Pancreas (tissue), 10 donors: ENCODE data around the gene IL31RA. TPM values are rescaled to one million over a fixed set of nuclear protein-coding genes. Genes with fewer than 3 reads are reported as not detected.

ENCODE experiments used
- ATAC-seq, 4 donors: fragments of 200-7000 bp; cut with Tn5 transposase; one replicate each; pipeline versions ENCODE4 v1.8.0 to v1.9.1; 2020; ENCODE audit warnings: mild to moderate bottlenecking in 4 of 4, moderate library complexity in 4 of 4
- DNase-seq, 6 donors: peaks; one replicate each; pipeline ENCODE4 v3.0.0-alpha.2; 2020
- FAIRE-seq: peaks from 2 replicates; lab custom pipeline; 2012; peaks lifted over from hg19 to GRCh38; lab: Jason Lieb, UNC
- H3K27ac ChIP-seq, 4 donors: fragments of 200-600 bp; sonication (generic); 1 replicate in 3 of 4; 2 replicates in 1 of 4; pipeline versions ENCODE4 v1.5.0 to v1.8.0; 2020
- H3K27me3 ChIP-seq, 4 donors: fragments of 200-600 bp; one replicate each; pipeline ENCODE4 v1.8.0; 2021
- H3K36me3 ChIP-seq, 3 donors: fragments of 200-600 bp; sonication (generic) in 1 of 3; one replicate each; pipeline versions ENCODE4 v1.5.0 to v1.8.0; 2020 to 2021
- H3K4me1 ChIP-seq, 3 donors: fragments of 200-600 bp; one replicate each; pipeline ENCODE4 v1.8.0; 2021
- H3K4me3 ChIP-seq, 4 donors: fragments of 200-600 bp; sonication (generic) in 2 of 4; one replicate each; pipeline versions ENCODE4 v1.5.0 to v1.8.0; 2020 to 2021
- H3K9me3 ChIP-seq, 4 donors: fragments of 200-600 bp; one replicate each; pipeline ENCODE4 v1.8.0; 2021
- CTCF ChIP-seq, 4 donors: fragments of 200-600 bp; sonication (generic) in 3 of 4; IDR thresholded peaks; one replicate each; pipeline versions ENCODE4 v1.5.0 to v1.8.0; 2021; ENCODE audit warnings: antibody characterized with exemption in 4 of 4
- WGBS, 2 donors: extraction: QIAGEN DNeasy Blood & Tissue Kit; methylation state at CpG; one replicate each; pipeline ENCODE4 v1.1.7; 2013; 5-methylcytosine and 5-hydroxymethylcytosine counted together
- intact Hi-C, 3 donors: fragments of 100-400 bp; cut with DNase I; formaldehyde crosslinking; loops; one replicate each; pipeline versions ENCODE4 v1.11.1 to v1.14.2; 2022
- polyA plus RNA-seq, 2 donors: library from polyadenylated mRNA; stranded (reverse); fragments of 200-250 nt; gene quantifications; one replicate each; pipeline ENCODE4 v1.2.3, GENCODE V29; 2013
- total RNA-seq, 6 donors: library from RNA; stranded (reverse); fragmentation: NEBNext Ultra II Directional in 4 of 6; extraction: Animal tissue kit (Norgen Biotek cat#: 25700) in 4 of 6; gene quantifications; one replicate each; pipeline versions ENCODE4 v1.2.1 to v1.2.4, GENCODE V29; 2021 to 2023
- donor health status: healthy with polysubstance abuse.
- donor health status: DM: no; HTN: no; CAD: no; lungs with moderate emphysema.
- donor health status: DM: no; HTN: no; CAD: no.
- donor health status: control.
- donor health status: control.
- donor health status: Bipolar disorder and iron deficiency.
- donor health status: DM: yes; HTN: yes; CAD: no.
- donor health status: DM: no; HTN: no; CAD: no.
- donor health status: DM: no; HTN: no; CAD: no.
- donor health status: DM: yes; HTN: yes; CAD: no.

The IL31RA gene
- total and polyA plus RNA-seq, 8 donors: 0.07 to 0.44 (median 0.24) TPM

DNA sequence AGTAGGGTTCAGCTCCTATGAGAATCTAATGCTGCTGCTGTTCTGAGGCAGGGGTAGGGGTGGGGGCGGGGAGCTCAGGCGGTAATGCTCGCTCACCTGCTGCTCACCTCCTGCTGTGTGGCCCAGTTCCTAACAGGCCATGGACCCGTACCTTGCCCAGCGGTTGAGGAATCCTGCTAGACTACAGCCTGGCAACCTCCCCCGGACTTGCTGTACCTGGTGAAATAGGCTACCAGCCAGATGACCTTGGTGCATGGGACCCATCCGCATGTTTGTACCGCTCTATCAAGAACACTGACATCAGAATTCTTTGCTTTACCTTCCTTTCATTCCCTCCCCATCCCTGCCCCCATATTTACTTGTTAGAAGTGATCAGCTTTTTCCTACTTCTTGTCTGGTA lies 15.3 kb downstream of the IL31RA start:
- Histone ChIP-seq H3K36me3 (no peaks in the 10 kb centered on the region), H3K4me3 (no peak overlapping the region), H3K4me1 (no peaks in the 10 kb centered on the region), H3K9me3 (no peaks in the 10 kb centered on the region), H3K27me3 (no peaks in the 10 kb centered on the region), H3K27ac (no peak overlapping the region)
- no peak for FAIRE-seq
- intact Hi-C loops: no loop called here
- 40 to 48% methylated on average over 8 of the region's 8 CpGs for WGBS, 2 donors
- no peak for TF ChIP-seq CTCF (IDR thresholded peaks at IDR 0.05)
- DNase-seq: peak in 5 of 6 donors; percentile 26 to 44 (median 40)
- peak; percentile 27 to 90 (median 66) for ATAC-seq

- intact Hi-C loops: no loop called here
- no peaks in the 10 kb centered on the region for H3K4me1 ChIP-seq
- H3K27me3 ChIP-seq: no peaks in the 10 kb centered on the region
- WGBS, 2 donors: 49 to 78% methylated on average over 4 to 5 of the region's 5 CpGs
- no peak overlapping the region for H3K4me3 ChIP-seq
- ATAC-seq (no peak), FAIRE-seq (no peak), DNase-seq (no peak)
- TF ChIP-seq CTCF (IDR thresholded peaks at IDR 0.05): no peak
- no peak overlapping the region for H3K27ac ChIP-seq
- no peaks in the 10 kb centered on the region for H3K9me3 ChIP-seq
- no peaks in the 10 kb centered on the region for H3K36me3 ChIP-seq
These were observed 15.8 kb downstream of the IL31RA start for GRCh38 chr5:55866934-55867333.

DNA sequence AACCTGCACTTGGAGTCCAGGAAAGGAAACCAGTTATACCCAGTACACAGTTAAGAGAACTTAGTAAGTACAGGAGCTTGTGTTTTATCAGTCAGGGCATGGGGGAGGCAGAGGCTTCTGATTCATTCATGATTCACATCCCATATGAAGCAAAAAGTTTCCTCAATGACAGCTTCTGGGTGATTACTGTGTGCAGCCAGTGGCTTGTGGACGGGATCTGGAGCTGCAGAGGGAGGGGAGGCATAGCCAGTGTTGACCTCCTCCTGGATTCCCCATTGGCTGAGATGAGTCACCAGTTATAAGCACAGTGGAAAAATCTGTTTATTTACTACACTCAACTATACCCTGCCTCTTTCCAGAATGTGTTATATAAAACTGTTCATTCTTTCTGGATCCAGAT lies 17.7 kb downstream of the IL31RA start:
- peak in 1 of 6 donors; percentile 25 for DNase-seq
- WGBS, 2 donors: 36 to 53% methylated on average over 1 of the region's 1 CpG

DNA sequence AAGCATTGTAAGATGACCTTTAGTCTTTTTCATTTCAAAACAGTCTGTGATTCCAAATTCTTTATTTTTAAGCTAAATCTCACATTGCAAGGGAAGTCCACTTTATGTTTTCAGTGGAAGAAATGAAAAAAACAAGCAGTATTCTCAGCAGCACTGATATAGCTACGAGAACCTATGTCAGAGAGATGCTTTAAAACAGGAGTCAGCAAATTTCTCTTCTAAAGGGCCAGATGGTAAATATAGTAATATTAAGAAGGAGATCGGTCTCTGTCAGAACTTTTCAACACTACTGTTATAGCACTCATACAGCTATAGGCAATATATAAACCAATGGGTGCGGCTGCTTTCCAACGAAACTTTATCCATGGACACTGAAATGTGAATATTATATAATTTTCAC lies 18.7 kb downstream of the IL31RA start:
- WGBS, 2 donors: 91 to 93% methylated on average over 4 of the region's 4 CpGs
- no peaks in the 10 kb centered on the region for H3K4me1 ChIP-seq
- ATAC-seq: no peak
- intact Hi-C loops: no loop called here
- H3K4me3 ChIP-seq: no peak overlapping the region
- H3K27me3 ChIP-seq: no peaks in the 10 kb centered on the region
- no peaks in the 10 kb centered on the region for H3K36me3 ChIP-seq
- H3K27ac ChIP-seq: no peak overlapping the region
- TF ChIP-seq CTCF (IDR thresholded peaks at IDR 0.05): no peak
- FAIRE-seq: no peak
- DNase-seq: no peak
- no peaks in the 10 kb centered on the region for H3K9me3 ChIP-seq

More for the DNA sequence above, 17.7 kb downstream of the IL31RA start:
- FAIRE-seq (no peak), ATAC-seq (peak in 3 of 4 donors; percentile 53 to 83 (median 80))
- Histone ChIP-seq H3K9me3 (no peaks in the 10 kb centered on the region), H3K36me3 (no peaks in the 10 kb centered on the region), H3K4me1 (no peaks in the 10 kb centered on the region), H3K27ac (no peak overlapping the region), H3K4me3 (no peak overlapping the region), H3K27me3 (no peaks in the 10 kb centered on the region)
- TF ChIP-seq CTCF (IDR thresholded peaks at IDR 0.05): no peak
- intact Hi-C loops: no loop called here

GRCh38 chr5:55873234-55873633 lies 22.1 kb downstream of the IL31RA start:
- FAIRE-seq: no peak
- Histone ChIP-seq H3K27ac (no peak overlapping the region), H3K36me3 (no peaks in the 10 kb centered on the region), H3K4me1 (no peaks in the 10 kb centered on the region), H3K9me3 (no peaks in the 10 kb centered on the region), H3K4me3 (no peak overlapping the region), H3K27me3 (no peaks in the 10 kb centered on the region)
- intact Hi-C loops: no loop called here
- ATAC-seq: no peak
- DNase-seq: no peak
- no peak for TF ChIP-seq CTCF (IDR thresholded peaks at IDR 0.05)
